NCI-H1092 (cell line): ENCODE data around the gene TMTC4.

Experiments used
- DNase-seq: peaks from one replicate; lab custom pipeline; 2025; lab: John Stamatoyannopoulos, UW

Gene TMTC4

DNA sequence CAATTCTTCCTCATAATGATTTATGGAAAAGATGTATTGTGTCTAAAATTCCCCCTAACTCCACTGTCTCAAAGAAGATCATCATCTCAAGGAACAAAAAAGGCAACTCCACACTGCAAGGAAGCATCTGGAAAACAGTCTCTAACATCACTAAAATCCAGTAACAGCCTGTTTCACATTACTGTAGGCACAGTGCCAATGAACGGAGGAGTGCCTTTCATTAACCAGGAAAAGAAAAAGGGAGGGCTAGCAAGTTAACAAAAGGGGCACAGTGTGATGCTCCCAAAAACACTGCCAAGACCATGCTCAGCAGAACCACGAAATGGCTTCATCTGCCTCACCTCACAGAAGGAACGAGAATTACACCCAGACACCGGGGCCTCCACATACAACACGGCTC is 8.5 kb downstream of the TMTC4 start:
- DNase-seq = peak; percentile 81

DNA sequence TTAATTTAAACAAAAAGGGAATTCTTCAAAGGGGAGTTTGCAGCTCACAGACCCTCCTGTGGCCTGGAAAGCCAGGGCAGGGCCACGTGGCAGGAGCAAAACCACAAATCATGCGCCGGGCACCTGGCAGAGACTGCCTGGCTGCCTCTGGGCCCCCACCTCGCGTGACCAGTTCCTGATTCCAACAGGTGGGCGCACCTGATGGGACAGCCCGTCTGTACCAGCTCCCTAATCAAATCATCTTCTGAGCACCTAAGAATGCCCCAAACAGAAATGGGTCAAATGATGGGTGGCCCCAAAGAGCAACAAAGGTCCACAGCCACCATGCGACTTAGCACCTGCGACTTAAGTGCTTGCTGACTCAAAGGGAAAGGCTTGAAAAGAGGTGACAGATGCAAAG is 9.2 kb downstream of the TMTC4 start:
- DNase-seq = no peak

GRCh38 chr13:100664171-100664900 is 10.3 kb downstream of the TMTC4 start:
- no peak for DNase-seq

GRCh38 chr13:100662468-100663211 is 12.0 kb downstream of the TMTC4 start:
- DNase-seq = no peak

DNA sequence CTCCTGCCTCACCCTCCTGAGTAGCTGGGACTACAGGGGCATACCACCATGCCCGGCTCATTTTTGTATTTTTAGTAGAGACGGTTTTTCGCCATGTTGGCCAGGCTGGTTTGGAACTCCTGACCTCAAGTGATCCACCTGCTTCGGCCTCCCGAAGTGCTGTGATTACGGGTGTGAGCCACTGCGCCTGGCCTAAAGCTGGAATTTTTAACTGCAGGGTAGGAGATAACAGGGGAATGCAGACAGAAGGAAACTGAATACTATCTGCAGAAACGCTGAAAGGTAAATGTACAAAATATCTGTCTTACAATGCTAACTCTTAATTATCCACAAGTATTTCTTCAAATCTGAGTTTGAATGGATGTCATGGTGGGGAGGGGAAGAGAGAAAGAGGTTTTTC is 13.8 kb downstream of the TMTC4 start:
- DNase-seq = no peak

DNA sequence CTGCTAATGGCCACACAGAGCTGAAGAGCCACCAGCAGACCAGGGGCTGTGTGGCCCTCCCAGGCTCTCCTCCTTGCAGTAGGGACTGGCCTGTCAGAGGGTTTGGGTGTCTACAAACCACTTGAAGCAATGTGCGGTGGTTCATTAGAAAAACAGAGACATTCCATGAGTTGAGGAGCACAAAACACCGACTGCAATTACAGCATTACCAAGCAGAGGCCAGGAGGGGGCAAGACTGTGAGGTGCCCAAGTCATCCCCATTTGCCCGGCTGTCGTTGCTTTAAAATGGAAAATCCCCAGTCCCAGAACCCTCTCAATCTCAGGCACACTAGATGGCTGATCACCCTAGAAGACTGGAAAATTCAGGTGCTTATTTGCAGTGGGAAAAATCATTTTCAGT is 15.0 kb downstream of the TMTC4 start:
- DNase-seq = no peak

DNA sequence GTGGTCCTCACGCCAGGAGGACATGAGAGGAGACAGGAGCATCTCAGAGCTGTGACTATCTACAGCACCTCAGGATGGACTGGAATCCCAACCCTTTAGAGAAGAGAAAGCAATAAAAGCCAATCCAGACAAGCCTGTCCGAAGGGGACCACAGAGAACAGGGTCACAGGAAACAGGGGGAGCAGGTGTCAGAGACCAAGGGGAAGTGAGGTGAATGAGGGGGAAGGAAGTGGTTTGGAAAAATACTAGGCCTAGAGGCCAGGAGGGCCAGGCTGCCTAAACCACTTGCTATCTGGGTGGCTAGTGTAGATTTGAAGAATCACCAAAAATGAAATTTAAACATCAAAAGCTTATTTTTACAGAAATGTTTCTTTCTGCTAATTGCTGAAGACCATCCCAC is 16.2 kb downstream of the TMTC4 start:
- no peak for DNase-seq

GRCh38 chr13:100657881-100658315 is 16.7 kb downstream of the TMTC4 start:
- DNase-seq = no peak

GRCh38 chr13:100652510-100652909 is 22.1 kb downstream of the TMTC4 start:
- no peak for DNase-seq

GRCh38 chr13:100650326-100650725 is 24.3 kb downstream of the TMTC4 start:
- DNase-seq = peak; percentile 97

DNA sequence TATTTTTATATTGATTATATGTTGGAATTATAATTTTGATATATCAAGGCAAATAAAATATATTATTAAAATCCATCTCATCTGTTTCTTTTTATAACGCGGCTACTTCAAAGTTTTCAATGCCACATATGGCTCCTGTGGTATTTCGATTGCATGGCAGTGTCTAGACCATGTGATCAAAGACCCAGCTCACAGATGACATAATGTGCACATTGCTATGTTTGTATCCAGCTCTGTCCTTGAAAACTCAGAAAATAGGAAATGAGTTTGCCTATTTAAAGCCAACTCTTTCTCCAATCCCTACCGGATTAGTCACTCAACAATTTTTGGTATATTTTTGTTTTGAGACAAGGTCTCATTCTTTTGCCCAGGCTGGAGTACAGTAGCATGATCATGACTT is 26.2 kb downstream of the TMTC4 start:
- no peak for DNase-seq

- DNase-seq = no peak
Measured at GRCh38 chr13:100646871-100647270, 27.7 kb downstream of the TMTC4 start.

DNA sequence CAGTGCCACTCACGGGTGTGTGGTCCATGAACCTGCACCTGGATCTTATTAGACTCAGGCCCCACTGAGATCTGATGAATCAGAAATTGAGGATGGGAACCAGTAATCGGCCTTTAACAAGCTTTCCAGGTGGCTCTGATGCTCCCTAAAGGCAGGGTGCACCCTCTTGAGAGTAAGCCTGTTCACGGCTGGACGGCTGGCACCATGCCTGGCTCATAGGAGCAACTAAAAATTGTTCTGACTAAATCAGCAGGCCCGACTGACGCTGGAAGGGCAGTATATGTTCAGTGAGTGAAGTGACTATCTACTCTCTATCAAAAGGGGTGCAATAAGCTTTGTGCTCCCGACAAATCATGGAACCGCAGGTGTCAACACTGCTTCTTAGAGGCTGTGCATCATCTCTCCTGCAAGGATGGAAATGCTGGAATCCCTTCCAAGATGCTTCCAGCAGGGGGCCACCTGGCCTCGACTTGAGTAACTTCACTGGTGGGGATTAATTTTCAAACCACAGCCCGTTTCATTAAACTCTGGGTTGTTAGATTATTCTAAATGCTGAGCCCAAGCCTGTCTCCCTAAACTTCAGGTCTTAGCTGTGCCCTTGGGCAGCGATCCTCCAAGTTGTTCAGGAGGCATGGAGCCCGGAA is 28.4 kb downstream of the TMTC4 start:
- peak; percentile 76 for DNase-seq

- peak; percentile 45 for DNase-seq
Measured at GRCh38 chr13:100645382-100645781, 29.2 kb downstream of the TMTC4 start.

DNA sequence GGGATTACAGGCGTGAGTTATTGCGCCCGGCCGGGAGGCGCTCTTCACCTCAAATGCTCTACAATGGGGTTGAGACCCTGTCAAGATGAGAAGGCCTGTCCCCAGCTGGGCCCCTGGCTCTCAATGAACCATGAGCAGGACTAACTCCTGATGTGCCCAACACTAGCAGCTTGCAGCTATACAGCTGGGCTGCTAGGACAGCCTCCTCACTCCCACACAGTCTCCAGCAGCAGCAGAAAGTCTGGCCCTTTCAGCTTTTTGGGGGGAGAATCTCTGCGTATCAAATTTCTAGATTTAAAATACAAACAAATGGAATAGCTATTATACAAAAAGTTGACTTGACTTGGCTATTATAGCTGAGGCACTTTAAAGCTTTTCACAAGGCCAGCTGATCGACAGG is 30.2 kb downstream of the TMTC4 start:
- DNase-seq = no peak

GRCh38 chr13:100637796-100638195 is 36.8 kb downstream of the TMTC4 start:
- DNase-seq = no peak

GRCh38 chr13:100637380-100637779 is 37.2 kb downstream of the TMTC4 start:
- DNase-seq = no peak

- no peak for DNase-seq
Measured at GRCh38 chr13:100636441-100636840, 38.2 kb downstream of the TMTC4 start.

- no peak for DNase-seq
Measured at GRCh38 chr13:100636004-100636403, 38.6 kb downstream of the TMTC4 start.

GRCh38 chr13:100634696-100635095 is 39.9 kb downstream of the TMTC4 start:
- DNase-seq = no peak

DNA sequence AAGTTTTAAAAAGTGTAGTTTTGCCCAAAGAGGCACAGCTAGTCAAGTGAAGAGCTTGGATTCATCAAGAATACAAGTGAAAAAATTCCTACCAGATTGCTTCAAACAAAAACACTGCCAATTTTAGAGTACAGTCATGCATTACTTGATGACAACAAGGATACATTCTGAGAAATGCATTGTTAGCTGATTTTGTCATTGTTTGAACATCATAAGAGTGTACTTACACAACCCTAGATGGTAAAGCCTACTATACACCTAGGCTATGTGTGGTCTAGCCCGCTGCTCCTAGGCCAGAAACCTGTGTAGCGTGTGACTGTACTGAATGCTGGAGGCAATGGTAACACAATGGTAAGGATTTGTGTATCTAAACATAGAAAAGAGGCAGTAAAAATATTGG is 41.1 kb downstream of the TMTC4 start:
- DNase-seq = no peak

- DNase-seq = peak; percentile 12
Measured at GRCh38 chr13:100630555-100630954, 44.0 kb downstream of the TMTC4 start.

DNA sequence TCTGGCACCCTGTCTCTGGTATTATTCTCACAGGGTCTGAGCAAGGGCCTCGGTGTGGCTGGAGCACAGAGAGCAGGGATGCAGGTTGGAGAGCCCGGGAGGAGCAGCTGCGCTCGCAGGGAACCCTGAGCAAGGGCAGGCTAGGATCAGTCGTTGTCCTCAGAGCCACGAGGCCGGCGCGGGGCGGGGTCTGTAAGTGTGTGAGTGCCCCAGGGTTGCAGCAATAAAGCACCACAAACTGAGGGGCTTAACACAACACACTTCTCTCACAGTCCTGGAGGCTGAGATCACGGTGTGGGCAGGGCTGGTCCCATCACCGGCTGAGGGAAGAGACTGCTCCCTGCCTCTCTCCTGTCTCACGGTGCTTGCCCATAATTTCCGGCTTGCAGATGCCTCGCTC is 47.5 kb downstream of the TMTC4 start:
- no peak for DNase-seq
